RPMI7951 (cell line): ENCODE measurements around the gene DMKN. TPM values are rescaled to one million over a fixed set of nuclear protein-coding genes. Genes with fewer than 3 reads are reported as not detected.

Experiments
- DNase-seq: peaks from one replicate; pipeline ENCODE4 v3.0.0-alpha.2; 2012; ENCODE audit warnings: low read depth
- total RNA-seq: library from RNA; depleted of rRNA; stranded (reverse); fragments of >200 nt; shearing (Covaris generic); gene quantifications from 2 replicates; pipeline ENCODE4 v1.2.3, GENCODE V29; 2014; rRNA removed

DMKN gene, protein sequence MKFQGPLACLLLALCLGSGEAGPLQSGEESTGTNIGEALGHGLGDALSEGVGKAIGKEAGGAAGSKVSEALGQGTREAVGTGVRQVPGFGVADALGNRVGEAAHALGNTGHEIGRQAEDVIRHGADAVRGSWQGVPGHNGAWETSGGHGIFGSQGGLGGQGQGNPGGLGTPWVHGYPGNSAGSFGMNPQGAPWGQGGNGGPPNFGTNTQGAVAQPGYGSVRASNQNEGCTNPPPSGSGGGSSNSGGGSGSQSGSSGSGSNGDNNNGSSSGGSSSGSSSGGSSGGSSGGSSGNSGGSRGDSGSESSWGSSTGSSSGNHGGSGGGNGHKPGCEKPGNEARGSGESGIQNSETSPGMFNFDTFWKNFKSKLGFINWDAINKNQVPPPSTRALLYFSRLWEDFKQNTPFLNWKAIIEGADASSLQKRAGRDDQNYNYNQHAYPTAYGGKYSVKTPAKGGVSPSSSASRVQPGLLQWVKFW
- 2.9 TPM in 1 of 2 replicates, not detected in the other for total RNA-seq

DNA sequence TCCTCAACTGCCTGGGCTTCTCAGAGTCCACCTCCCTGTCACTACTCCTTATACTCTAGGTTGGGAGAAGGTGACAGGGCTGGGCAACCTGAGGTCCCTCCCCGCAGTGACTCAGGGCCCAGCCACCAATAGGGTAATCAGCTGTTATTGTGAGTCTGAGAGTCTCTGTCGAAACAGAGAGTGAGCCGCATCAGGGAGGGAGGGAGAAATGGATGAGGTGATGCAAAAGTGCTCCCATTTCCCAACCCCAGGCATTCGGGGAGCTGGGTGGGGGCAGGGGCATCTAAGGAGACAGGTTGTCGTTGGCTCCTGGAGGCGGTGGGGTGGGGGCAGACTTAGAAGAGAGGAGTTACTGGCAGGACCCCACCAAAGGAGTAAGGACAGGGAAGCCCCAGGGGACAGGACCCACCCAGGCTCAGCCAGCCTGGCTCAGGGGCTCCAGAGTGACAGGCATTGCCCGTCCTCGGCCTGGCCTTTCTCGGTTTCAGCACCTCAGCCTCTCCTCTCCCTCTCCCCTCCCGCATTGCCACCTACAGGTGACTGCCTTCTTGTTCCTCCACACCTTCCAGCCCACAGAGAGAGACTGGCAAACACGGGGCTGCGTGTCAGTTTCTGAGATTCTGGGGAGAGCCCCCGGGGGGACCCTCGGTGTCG is at the start of gene DMKN:
DMKN (minus strand) TSS at position 22 of the 654 bp plus-strand sequence. CDS start 174 bp downstream, outside the sequence.
- DNase-seq: no peak

DNA sequence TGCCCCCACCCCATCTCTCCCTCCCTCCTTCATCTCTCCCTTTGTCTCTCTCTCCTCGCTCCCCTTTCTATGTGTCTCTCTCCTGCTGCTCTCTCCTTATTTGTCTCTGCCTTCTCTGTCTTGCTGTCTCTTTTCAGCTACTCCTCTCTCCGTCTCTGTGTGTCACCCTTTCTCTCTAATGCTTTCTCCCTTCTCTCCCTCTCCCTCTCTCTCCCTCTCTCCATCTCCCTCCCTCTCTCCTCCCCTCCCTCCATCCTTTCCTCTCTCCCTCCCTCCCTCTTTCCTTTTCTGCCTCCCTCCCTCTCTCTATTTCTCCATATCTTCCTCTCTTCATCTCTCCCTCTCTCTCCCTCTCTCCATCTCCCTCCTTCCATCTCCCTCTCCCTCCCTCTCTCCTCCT is 49.3 kb upstream of the DMKN start:
- no peak for DNase-seq

DNA sequence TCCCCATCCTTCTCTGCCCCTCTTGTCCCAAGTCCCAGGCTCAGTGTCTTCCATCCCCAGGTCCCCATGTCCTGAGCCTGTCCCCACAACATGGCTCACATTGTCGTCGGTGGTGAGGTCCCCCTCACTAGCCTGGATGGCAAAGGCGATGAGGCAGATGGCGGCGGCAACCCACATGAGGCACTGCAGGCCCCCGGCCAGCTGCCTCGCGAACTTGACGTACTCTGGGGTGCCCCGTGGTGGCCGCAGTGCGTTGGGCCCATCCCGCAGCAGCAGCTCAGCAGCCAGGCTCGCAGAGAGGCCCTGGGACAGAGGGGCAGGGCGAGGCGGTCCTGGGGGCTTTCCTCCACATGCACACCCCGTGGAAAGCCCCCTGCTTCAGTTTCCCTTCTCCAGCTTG is 48.9 kb upstream of the DMKN start:
- no peak for DNase-seq

DNA sequence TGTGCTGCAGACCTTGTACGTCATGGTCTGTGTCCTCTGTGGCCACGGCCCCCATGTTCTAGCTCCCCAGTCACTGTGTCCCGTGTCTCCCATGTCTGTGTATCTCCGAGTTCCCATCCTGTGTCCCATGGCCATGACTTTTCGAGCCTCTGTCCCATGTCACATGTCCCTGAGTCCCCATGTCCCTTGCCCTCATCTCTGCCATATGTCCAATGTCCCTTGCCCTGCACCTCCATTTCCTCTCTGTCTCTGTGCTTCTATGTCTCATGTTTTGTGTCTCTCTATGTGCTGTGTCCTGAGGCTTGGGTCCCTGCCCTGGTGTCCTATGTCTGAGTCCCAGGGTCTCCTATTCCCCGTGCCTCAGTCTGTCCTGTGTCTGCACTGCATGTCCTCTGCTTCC is 48.0 kb upstream of the DMKN start:
- no peak for DNase-seq

DNA sequence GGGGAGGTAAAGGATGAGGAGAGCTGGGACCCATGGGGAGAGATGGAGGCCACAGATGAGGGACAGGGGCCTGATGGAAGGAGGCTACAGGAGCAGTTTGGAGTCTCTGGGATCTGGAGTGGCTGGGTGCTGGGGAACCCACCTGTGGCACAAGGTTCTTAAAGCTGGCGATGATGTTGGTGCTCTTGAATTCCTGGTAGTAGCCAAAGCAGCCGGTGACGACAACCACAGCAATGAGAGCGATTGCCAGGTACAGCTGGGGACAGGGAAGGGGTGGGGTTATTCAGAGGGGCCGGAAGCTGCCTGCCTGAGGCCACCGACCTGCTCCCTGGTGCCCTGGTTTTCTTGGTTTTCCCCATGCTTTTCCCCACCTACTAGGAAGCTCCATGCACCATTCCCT is 47.2 kb upstream of the DMKN start:
- no peak for DNase-seq

DNA sequence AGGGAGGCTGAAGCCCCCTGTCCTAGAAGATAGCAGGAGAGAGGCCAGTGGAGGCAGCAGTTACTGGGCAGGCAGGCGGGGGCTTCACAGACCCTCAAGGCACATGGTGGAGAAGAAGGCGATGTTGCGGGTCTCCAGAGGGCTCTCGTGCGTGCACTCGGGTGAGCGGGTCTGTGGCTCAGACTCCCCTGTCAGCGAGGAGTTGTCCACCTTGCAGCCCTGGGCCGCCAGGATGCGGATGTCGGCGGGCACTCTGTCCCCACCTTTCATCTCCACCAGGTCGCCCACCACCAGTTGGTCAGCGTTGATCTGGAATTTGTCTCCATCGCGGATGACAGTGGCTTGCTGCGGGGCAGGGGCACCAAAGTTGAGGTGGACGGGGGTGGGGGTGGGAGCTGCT is 46.8 kb upstream of the DMKN start:
- no peak for DNase-seq

DNA sequence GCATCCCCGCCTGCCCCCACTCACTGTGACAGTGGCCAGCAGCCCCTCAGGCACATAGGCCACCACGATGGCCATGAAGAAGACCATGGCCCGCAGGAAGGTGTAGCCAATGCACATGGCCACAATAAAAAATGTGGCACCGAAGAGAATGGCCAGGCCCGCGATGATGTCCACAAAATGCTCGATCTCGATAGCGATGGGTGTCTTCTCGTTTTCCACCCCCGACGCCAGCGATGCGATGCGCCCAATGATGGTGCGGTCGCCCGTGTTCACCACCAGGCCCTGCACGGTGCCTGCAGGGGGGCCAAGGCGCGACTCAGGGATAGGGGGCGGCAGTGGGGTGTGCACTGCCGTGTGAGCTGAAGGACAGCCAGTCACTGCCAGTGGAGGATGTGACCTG is 46.3 kb upstream of the DMKN start:
- no peak for DNase-seq

DNA sequence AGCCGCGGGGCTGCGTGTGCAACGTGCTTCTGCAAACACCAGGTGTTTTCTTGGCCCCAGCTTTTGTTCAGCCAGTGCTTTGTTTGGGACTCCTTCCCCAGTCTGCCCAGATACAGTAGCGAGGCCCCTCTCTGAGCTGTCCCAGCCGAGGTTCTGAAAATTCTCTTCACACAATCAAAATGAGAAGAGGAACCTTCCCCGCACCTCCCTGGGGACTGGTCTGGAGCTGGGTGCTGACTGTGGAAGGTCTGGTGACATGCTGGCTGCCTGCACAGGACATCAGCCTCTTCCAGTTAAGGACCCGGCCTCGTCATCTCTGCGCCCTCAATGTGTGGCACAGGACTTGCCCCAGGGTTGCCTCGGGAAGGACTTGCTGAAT is 45.8 kb upstream of the DMKN start:
- DNase-seq: no peak

DNA sequence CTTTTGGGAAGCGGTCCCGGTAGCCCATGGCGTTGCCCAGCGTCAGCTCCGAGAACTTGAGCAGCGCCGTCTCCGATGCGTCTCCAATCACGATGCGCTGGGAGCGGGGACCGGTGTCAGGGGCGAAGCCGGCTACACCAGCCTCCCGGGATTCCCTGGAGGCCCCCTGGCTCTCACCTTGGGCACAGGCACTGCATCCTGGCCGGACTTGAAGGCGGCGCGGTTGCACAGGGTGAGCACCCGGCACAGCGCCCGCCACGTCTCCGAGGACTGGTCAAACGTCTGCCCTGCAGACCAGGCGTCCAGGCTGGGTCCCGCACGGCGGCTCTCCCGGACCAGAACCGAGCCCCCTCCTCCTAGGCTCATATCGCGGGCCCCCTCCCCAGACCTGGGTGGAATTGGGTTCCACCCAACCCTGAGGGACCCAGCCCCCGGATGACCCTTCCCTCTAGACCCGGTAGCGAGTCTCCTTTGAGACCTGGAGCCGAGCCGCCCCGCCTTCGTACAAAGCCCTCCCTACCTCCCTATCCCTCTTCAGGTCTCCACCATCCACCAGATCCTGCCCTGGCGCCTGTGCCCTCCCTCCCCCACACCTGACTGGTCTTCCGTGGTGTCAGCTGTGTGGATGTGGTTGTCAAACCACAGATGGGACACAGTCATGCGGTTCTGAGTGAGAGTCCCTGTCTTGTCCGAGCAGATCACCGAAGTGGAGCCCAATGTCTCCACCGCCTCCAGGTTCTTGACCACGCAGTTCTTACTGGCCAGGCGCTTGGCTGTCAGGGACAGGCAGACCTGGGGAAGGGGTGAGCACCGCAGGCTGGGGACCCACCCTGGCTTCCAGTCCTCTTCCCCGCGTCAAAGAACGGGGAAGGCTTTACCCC is 45.2 kb upstream of the DMKN start:
- no peak for DNase-seq

DNA sequence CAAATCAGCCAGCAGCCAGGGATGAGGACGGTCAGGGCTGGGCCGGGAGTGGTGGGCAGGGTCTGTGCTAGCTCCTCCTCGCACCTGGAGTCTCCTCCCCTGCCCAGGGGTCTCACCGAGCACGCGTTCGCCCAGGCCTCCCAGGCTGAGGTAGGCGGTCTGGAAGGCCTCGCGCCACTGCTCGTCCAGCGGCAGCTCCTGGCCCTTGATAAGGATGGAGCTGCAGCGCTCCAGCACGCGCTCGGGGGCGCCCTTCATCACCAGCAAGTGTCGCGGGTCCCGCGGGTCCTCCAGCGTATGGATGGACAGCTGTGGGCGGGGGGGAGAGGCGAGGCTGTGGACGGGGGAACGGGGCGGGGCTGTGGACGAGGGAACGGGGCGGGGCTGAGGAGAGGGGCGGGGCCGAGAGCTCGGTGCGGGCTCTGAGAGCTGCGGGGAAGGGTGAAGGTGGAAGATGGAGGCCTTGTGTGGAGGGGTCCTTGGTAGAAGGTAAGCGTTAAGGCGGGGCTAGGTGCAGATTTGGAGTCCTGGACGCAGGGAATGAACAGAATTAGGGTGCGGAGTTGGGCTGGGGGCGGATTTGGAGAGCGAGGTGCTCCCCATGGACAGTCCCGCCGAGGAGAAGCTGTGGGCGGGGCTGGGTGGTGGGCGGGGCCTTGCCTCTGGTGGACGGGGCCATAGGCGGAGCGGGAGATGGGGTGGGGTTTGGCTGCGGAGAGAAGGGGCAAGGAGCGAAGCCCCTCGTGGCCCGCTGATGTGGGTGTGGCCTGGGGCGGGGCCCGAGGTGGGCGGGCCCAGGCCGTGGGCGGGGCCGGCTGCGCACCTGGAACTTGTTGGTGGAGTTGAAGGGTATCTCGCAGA is 44.3 kb upstream of the DMKN start:
- peak; percentile 70 for DNase-seq

DNA sequence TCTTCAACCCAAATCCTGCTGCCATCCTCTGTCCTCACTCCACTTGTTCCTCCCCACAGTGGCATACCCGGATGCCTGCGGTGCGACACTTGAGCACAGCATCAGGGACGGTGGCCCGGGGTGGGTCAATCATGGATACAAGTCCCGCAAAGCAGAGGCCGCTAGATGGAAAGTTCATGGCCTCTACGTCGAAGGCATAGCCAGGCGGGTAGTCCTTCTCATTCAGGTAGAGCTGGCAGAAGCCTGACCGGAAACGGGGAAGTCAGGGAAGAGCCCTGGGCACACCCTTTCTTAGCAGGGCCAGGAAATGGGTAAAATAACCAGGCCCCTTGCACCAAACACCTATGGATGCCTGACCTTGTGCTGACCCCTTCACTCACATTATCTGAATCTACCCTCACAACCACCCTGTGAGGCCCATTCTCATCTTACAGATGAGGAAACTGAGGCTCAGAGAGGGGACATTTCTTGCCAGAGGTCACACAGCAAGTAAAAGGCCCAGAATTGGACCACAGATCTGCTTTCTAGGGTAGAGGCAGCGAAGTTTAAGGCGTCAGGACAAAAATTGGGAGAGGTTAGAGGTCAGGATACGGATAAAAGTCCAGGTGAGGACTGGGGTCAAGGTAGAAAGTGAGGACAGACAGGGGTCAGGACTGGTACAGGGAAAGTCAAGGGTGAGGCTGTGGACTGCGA is 43.5 kb upstream of the DMKN start:
- no peak for DNase-seq

DNA sequence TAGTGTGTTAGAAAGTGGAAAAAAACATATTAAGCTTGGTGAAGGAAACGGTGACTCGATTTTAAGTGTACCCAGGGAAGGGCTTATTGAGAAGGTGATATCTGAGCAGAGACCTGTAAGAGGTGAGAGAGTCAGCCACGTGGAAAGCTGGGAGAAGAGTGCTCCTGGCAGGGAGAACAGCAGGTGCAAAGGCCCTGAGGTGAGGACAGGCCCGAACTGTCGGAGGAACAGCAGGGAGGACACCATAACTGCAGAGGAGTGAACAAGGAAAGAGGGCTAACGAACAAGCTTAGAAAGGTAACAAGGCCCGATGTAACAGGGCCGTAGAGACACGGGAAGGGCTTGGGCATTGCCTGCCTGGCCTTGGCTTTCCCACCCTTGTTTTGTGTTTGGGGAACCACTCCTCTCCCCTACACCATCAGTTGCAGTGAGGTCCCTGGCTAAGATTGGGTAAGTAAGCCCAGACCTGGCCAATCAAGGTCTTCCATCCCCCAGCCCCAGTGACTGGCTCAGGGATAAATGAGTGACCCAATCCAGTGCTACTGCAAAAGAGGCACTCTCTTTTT is 42.7 kb upstream of the DMKN start:
- no peak for DNase-seq

DNA sequence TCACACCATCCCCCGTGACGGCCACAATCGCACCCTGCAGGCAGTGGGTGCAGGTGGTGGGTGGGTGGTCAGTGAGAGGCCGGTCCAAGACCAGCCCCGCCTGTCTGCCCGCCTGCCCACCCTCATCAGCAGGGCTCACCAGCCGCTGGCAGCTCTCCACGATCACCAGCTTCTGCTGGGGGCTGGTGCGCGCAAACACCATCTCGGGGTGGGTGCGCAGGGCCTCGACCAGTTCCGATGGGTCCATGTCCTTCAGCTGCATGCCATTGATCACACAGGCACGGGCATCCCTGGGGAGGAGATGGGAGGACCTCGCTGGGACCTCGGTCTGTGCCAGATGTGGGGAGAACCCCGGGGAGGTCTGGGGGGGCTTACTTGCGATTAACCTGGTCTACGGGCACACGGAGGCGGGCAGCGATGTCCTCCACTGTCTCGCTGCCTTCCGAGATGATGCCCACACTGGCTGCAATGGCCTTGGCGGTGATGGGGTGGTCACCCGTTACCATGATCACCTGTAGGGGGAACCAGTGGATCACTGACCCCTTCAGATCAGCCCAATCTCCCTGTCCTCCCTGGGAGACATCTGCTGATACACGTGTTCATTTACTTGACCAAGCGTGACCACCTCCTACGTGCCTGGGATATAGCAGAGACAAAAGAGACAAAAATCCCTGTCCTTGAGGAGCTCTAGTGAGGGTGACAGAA is 42.0 kb upstream of the DMKN start:
- peak; percentile 61 for DNase-seq

DNA sequence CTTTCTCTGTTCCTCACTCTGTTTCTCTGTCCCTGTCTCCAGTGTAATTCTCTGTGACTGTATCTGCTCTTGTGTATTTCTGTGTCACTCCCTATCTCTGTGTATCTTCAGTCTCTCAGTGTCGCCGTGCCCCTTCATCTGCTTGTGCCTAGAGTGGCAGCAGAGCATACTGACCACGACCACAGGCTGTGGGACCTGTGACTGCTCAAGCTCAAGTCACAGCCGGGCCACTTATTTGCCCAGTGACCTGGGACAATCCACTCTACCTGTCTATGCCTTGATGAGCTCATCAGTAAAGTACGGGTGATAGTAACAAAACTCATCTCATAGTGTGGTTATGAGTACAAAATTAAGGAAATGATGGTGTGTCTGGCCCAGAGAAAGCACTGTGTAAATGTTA is 40.6 kb upstream of the DMKN start:
- DNase-seq: no peak

DNA sequence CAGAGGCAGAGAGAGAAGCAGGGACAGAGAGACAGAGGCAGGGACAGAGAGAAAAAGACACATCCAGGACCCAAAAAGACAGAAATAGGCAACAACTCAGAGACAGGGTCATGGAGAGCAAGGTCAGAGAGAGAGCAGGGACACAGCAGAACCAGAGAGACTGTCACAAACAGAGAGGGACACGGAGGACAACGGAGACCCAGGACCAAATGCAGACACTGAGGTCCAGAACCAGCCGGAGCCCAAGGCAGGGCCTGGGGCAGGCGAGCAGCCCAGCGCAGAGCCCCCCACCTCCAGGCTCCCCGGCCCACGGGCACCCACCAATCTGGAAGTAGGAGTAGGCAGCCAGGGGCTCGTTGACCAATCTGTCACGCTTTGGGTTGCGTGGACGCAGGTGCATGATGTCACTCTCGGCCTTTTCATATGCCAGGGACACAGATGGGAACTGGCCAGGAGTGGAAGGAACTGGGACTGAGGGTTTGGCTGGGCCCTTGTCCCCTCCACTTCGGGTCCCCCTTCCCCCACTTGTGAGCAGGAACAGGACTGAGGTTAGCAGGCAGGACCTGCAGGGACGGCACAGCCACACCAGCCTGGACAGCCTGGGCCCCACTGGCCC is 40.0 kb upstream of the DMKN start:
- DNase-seq: no peak

DNA sequence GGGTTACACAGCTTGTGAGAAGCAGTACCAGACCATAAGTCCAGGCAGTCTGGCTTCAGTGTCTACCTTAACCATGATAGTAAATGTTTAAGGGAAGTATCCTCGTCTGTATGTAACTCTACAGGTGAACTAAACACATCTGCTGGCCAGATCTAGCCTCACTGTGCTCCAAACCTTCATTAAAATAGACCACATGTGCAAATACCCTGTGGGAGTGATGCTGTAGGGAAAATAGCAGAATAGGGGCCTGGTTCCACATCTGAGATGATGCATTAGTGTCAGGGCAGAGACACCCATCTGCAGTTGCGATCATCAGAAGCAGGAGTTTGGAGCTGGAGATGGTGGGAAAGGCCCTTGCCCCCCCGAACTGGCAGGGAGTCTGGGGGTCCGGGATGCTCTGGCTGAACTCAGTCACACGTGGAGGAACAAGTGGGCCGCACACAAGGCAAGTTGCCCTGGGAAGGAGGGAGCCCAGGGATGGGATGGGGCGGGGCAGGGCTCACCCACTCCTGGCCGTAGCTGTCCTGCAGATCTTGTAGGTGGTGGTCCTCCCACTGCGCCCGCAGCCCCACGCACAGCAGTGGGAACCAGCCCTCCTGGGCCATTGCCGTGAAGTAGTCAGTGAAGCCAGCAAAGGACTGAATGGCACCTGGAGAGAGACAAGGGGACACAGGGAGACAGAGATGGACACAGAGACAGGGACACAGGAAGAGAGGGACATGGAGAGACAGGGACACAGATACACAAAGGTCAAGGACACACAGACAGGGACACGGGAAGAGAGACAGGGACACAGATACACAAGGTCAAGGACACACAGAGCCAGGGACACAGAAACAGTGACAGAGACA is 39.3 kb upstream of the DMKN start:
- no peak for DNase-seq

DNA sequence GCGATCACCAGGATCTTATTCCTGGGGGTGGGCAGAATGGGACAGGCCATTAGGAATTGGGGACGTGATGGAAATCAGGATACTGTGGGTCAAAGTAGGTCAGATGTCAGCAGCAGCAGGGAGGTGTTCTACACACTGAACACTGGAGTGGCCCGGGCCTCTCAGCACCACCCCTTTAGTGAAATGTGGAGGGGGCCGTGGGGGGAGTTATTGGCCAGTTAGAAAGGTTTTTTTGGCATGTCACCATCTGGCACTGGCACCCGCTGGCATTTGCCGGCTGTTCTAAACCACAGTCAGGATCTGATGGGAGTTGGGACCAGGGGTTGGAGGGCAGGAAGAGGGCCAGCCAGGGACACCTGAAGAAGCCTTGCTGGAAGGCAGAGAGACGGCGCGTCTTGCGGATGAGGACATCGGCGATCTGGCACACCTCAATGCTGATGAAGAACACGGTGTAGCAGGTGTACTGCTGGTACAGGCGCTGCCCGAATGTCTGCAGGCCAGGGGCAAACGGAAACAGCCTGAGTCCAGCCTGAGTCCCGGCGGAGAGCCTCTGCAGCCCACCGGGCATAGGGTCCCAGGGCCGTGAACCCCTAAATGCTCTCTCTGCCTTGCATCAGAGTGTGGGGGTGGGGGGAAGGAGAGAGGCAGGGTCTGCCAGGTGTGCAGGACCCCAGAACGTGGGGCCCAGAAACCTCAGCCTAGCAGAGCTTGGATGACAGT is 37.8 kb upstream of the DMKN start:
- DNase-seq: no peak
